Fibroblast of lung (primary cell): Measurements from ENCODE around the gene C1orf141. TPM values are rescaled to one million over a fixed set of nuclear protein-coding genes. Genes with fewer than 3 reads are reported as not detected.
"Not testable (repeated sequence)": the region's sequence is repeated elsewhere in the genome, so short reads cannot be mapped to it uniquely, and the experiment has no call there.

Experiments
- DNase-seq, 2 donors: peaks; one replicate each; pipeline versions ENCODE4 v3.0.0 to v3.0.0-alpha.2; 2010; ENCODE audit warnings: low read depth in 2 of 2
- H2AFZ ChIP-seq: 2 replicates; pipeline ENCODE4 v1.5.1; 2012; ENCODE audit warnings: low read length, control low read depth, inconsistent platforms
- H3K27ac ChIP-seq: 2 replicates; pipeline ENCODE4 v1.5.1; 2011; ENCODE audit warnings: low read length, control low read depth; ENCODE audit not compliant: insufficient read depth
- H3K27me3 ChIP-seq: 2 replicates; pipeline ENCODE4 v1.5.1; 2011; ENCODE audit warnings: mild to moderate bottlenecking, low read length; ENCODE audit not compliant: control insufficient read depth, insufficient read depth
- H3K36me3 ChIP-seq: 2 replicates; pipeline ENCODE4 v1.5.1; 2011; ENCODE audit warnings: low read length; ENCODE audit not compliant: control insufficient read depth, insufficient read depth
- H3K4me1 ChIP-seq: 2 replicates; pipeline ENCODE4 v1.5.1; 2011; ENCODE audit warnings: low read length; ENCODE audit not compliant: control insufficient read depth, insufficient read depth; ENCODE audit errors: extremely low read depth
- H3K4me2 ChIP-seq: 2 replicates; pipeline ENCODE4 v1.5.1; 2011; ENCODE audit warnings: low read length, control low read depth; ENCODE audit not compliant: insufficient read depth; ENCODE audit errors: extremely low read depth
- H3K4me3 ChIP-seq, 4 experiments: fragments of 200-600 bp in 1 of 4; sonication (generic) in 1 of 4; replicated peaks in 1 of 4; 2 replicates each; pipeline ENCODE4 v1.5.1; 2011 to 2016; ENCODE audit warnings: low read length in 4 of 4, low read depth in 3 of 4, mild to moderate bottlenecking in 3 of 4, control low read depth in 2 of 4, inconsistent platforms in 1 of 4, mixed read lengths in 1 of 4; ENCODE audit not compliant: insufficient read depth in 1 of 4; ENCODE audit errors: control extremely low read depth in 1 of 4
- H3K79me2 ChIP-seq: 2 replicates; pipeline ENCODE4 v1.5.1; 2012; ENCODE audit warnings: mild to moderate bottlenecking, low read length, inconsistent platforms; ENCODE audit not compliant: control insufficient read depth, insufficient read depth
- H3K9ac ChIP-seq: 2 replicates; pipeline ENCODE4 v1.5.1; 2011; ENCODE audit warnings: mild to moderate bottlenecking, low read length, control low read depth; ENCODE audit not compliant: insufficient read depth
- H3K9me3 ChIP-seq: 2 replicates; pipeline ENCODE4 v1.5.1; 2012; ENCODE audit warnings: low read depth, low read length; ENCODE audit not compliant: control insufficient read depth, insufficient read depth
- H4K20me1 ChIP-seq: 2 replicates; pipeline ENCODE4 v1.5.1; 2011; ENCODE audit warnings: low read length; ENCODE audit not compliant: control insufficient read depth, insufficient read depth; ENCODE audit errors: extremely low read depth
- EZH2 ChIP-seq: IDR thresholded peaks from 2 replicates; pipeline ENCODE4 v1.5.1; 2012; ENCODE audit warnings: low read length, control low read depth, mild to moderate bottlenecking; ENCODE audit errors: missing control alignments
- polyA plus RNA-seq, 2 donors: library from polyadenylated mRNA; depleted of rRNA in 1 of 2; stranded (reverse) in 1 of 2; unstranded in 1 of 2; fragments of >200 nt; gene quantifications; 2 replicates each; pipeline ENCODE4 v1.2.1, GENCODE V29; 2011 to 2012; ENCODE audit warnings: missing spikeins in 1 of 2
- total RNA-seq: library from RNA; depleted of rRNA; stranded (reverse); fragments of >200 nt; gene quantifications from 2 replicates; pipeline ENCODE4 v1.2.1, GENCODE V29; 2014
- TF ChIP-seq, protein P1 (sequence below), 2 donors: IDR thresholded peaks in 1 of 2; conservative IDR thresholded peaks in 1 of 2; 1 replicate in 1 of 2; 2 replicates in 1 of 2; pipeline ENCODE4 v1.5.1; 2011 to 2012; ENCODE audit warnings: low read length in 2 of 2, control low read depth in 1 of 2, inconsistent platforms in 1 of 2, low read depth in 1 of 2, mild to moderate bottlenecking in 1 of 2

C1orf141 gene
- total and polyA plus RNA-seq, 2 donors (not counting 1 experiment from before 2014, with no cell fraction given) = not detected

DNA sequence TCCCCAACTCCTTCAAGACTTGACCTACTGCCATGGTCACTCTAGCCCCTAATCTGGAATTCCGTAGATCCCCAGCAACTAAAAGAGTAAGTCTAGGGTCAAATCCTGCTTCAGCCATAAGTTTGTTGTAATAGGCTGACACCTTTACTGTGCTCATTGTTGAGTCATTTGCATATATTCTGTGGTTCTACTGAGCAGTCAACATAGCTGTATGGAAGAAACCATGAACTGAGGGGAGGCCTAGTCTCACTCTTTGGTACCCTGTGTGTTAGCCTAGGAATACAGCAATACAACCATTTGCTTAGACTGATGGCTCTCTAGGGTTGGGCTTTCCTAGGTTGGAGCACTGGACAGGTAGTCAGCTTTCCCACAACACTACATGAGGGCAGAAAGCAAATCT lies 57.2 kb downstream of the C1orf141 start:
- no peak overlapping the region for H3K9ac ChIP-seq
- TF ChIP-seq, protein P1, sequence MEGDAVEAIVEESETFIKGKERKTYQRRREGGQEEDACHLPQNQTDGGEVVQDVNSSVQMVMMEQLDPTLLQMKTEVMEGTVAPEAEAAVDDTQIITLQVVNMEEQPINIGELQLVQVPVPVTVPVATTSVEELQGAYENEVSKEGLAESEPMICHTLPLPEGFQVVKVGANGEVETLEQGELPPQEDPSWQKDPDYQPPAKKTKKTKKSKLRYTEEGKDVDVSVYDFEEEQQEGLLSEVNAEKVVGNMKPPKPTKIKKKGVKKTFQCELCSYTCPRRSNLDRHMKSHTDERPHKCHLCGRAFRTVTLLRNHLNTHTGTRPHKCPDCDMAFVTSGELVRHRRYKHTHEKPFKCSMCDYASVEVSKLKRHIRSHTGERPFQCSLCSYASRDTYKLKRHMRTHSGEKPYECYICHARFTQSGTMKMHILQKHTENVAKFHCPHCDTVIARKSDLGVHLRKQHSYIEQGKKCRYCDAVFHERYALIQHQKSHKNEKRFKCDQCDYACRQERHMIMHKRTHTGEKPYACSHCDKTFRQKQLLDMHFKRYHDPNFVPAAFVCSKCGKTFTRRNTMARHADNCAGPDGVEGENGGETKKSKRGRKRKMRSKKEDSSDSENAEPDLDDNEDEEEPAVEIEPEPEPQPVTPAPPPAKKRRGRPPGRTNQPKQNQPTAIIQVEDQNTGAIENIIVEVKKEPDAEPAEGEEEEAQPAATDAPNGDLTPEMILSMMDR (conservative IDR thresholded peaks at IDR 0.05 in 1 of 2, IDR thresholded peaks at IDR 0.05 in 1 of 2; ENCODE audit: low read depth in 1 of 2, low read length in 2 of 2) = no peak
- no peak for TF ChIP-seq EZH2

GRCh38 chr1:67072749-67073148 lies 62.0 kb downstream of the C1orf141 start:
- Histone ChIP-seq H3K4me3 (no peak overlapping the region), H3K79me2 (no peaks in the 10 kb centered on the region), H3K27ac (no peak overlapping the region), H3K36me3 (no peaks in the 10 kb centered on the region), H4K20me1 (no peaks in the 10 kb centered on the region), H2AFZ (no peak overlapping the region), H3K9ac (no peak overlapping the region), H3K4me2 (no peak overlapping the region), H3K9me3 (no peaks in the 10 kb centered on the region), H3K4me1 (no peaks in the 10 kb centered on the region), H3K27me3 (peaks cover 5% of the 10 kb centered on the region)
- no peak for DNase-seq
- TF ChIP-seq, protein P1 (conservative IDR thresholded peaks at IDR 0.05 in 1 of 2, IDR thresholded peaks at IDR 0.05 in 1 of 2; ENCODE audit: low read depth in 1 of 2, low read length in 2 of 2) = no peak
- no peak for TF ChIP-seq EZH2

More for the DNA sequence above, 57.2 kb downstream of the C1orf141 start:
- Histone ChIP-seq H3K36me3 (no peaks in the 10 kb centered on the region), H3K4me1 (no peaks in the 10 kb centered on the region), H3K79me2 (no peaks in the 10 kb centered on the region), H3K9me3 (no peaks in the 10 kb centered on the region), H2AFZ (no peak overlapping the region), H3K27me3 (peaks cover 5% of the 10 kb centered on the region), H3K27ac (no peak overlapping the region), H3K4me3 (no peak overlapping the region), H3K4me2 (no peak overlapping the region), H4K20me1 (no peaks in the 10 kb centered on the region)
- no peak for DNase-seq

GRCh38 chr1:67067655-67068054 lies 67.1 kb downstream of the C1orf141 start:
- not testable (repeated sequence) for H3K4me3 ChIP-seq, H3K4me2 ChIP-seq, H3K27ac ChIP-seq, H2AFZ ChIP-seq, H3K9ac ChIP-seq, H3K79me2 ChIP-seq, H4K20me1 ChIP-seq, H3K36me3 ChIP-seq, DNase-seq, H3K27me3 ChIP-seq, H3K9me3 ChIP-seq, H3K4me1 ChIP-seq
